GM13977 (cell line): ENCODE measurements around the gene FOXE3.

Experiments
- DNase-seq: peaks from one replicate; pipeline ENCODE4 v3.0.0; 2012; ENCODE audit warnings: low spot score
- in situ Hi-C: fragments of 300-500 bp; cut with MboI; formaldehyde crosslinking; loops from one replicate; pipeline ENCODE4 v1.12.0; 2022; ENCODE audit warnings: low sequenced_read_pairs, low pct_unique_long_range_greater_than_20kb, mixed read lengths, inconsistent platforms; ENCODE audit not compliant: unreplicated experiment
- TF ChIP-seq, protein P1 (sequence below): IDR thresholded peaks from 2 replicates; pipeline ENCODE4 v1.5.1; 2012; ENCODE audit warnings: mild to moderate bottlenecking, control low read depth; ENCODE audit not compliant: insufficient read depth; ENCODE audit errors: extremely low read depth, missing control alignments

The FOXE3 gene

DNA sequence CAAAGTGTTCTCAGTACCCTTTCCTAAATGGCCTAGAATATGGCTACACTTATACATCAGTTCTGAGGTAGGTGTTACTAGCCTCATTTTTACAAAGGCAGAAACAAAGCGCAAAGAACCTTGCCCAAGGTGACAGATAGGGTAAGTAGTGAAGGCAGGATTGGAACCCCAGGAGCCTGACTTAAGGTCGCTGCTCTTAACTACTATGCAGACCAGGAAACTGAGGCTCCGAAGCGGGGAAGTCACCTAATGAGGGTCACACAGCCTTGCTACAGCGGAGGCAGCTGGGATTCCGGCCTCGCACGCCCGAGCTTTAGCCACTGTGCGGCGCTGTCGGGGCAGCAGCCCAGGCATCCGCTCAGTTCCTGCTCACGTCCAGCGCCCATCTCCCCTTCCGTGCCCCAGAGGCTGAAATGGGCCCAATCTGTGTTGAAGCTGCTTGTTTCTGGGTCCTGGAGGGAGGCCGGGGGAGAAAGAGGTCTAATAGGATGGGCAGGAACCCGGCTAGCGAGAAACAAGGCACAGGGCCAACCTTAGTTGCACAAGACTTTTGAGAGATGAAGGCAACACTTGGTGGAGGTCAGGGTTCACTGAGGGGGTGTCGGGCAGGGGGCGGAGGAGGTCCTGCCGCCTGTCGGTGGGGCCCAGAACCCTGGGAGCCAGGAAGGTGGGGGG lies 20.4 kb downstream of the FOXE3 start:
- peak; percentile 90 for DNase-seq
- TF ChIP-seq, protein P1, sequence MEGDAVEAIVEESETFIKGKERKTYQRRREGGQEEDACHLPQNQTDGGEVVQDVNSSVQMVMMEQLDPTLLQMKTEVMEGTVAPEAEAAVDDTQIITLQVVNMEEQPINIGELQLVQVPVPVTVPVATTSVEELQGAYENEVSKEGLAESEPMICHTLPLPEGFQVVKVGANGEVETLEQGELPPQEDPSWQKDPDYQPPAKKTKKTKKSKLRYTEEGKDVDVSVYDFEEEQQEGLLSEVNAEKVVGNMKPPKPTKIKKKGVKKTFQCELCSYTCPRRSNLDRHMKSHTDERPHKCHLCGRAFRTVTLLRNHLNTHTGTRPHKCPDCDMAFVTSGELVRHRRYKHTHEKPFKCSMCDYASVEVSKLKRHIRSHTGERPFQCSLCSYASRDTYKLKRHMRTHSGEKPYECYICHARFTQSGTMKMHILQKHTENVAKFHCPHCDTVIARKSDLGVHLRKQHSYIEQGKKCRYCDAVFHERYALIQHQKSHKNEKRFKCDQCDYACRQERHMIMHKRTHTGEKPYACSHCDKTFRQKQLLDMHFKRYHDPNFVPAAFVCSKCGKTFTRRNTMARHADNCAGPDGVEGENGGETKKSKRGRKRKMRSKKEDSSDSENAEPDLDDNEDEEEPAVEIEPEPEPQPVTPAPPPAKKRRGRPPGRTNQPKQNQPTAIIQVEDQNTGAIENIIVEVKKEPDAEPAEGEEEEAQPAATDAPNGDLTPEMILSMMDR = peak; percentile 98
- in situ Hi-C loops = no loop called here

DNA sequence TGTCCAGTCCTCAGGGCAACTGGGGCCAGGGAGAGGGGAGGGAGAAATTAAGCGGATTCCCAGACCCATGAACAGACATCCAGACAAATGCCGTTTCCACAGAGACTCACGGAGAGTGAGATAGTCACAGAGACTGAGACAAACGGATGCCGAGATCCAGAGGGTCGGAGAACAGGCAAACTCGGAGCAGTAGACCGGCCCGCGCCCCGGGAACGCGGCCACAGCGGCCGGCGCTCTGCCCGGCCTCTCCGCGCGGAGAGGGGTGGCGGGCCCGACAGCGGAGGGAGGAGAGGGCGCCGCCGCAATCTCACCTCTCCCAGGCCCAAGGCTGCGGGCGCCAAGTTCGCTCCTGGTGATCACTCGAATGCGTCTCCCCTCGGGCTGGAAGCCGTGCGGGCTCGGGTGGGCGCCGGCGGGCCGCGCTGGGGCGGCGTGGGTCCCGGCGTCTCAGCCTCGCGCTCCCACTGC lies 20.9 kb downstream of the FOXE3 start:
- in situ Hi-C loops = no loop called here

DNA sequence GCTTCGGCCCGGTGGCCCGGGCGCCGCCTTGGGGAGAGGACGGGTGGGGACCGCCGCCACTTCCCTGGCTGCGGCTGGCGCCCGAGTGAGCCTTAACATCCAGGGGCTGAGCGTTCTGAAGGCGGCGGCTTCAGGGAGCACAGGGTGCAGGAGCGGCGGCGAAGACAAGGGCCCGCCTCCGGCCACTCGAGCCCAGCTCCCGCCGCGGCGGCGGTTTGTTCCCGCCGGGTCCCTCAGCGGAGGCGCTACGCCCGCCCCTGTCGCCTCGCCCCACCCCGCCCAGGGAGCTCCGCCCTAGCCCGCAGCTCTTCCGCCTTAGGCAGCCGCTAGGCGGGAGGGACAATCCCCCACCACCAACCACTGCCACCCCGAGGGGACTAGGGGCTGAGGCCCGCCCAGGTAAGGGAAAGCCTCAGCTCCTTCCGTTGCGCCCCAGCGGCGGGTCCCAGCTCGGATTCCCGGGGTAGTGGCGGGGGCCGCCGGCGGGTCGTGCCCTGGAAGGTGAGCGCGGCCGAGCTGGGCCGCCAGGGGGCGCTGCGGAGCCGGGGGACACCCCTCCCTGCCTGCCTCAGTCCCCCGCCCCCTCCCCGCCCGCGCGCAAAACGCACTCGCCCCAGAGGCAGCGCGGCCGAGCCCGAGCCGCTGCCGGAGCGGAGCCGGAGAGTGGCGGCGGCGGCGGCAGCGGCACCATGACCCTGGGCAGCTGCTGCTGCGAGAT lies 21.5 kb downstream of the FOXE3 start, which contains the start of gene FOXD2:
FOXD2 (plus strand) TSS at position 598 of the 718 bp plus-strand sequence; CDS start at position 690, 92 bp downstream.
- peak; percentile 99 for DNase-seq
- in situ Hi-C loops = no loop called here
- TF ChIP-seq, protein P1 = peak; percentile 80

More for the DNA sequence above, 20.9 kb downstream of the FOXE3 start:
- no peak for DNase-seq
- TF ChIP-seq, protein P1 = peak; percentile 1

DNA sequence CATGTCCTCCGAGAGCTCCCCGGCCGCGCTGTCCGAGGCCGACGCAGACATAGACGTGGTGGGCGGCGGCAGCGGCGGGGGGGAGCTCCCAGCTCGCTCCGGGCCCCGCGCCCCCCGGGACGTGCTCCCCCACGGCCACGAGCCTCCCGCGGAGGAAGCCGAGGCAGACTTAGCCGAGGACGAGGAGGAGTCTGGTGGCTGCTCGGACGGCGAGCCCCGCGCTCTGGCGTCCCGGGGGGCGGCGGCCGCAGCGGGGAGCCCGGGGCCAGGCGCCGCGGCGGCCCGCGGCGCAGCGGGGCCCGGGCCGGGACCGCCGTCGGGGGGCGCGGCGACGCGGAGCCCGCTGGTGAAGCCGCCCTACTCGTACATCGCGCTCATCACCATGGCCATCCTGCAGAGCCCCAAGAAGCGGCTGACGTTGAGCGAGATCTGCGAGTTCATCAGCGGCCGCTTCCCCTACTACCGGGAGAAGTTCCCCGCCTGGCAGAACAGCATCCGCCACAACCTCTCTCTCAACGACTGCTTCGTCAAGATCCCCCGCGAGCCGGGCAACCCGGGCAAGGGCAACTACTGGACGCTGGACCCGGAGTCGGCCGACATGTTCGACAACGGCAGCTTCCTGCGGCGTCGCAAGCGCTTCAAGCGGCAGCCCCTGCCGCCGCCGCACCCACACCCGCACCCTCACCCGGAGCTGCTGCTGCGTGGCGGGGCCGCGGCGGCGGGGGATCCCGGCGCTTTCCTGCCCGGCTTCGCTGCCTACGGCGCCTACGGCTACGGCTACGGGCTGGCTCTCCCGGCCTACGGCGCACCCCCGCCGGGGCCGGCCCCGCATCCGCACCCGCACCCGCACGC lies 22.3 kb downstream of the FOXE3 start:
- TF ChIP-seq, protein P1 = no peak
- in situ Hi-C loops = no loop called here
- no peak for DNase-seq

DNA sequence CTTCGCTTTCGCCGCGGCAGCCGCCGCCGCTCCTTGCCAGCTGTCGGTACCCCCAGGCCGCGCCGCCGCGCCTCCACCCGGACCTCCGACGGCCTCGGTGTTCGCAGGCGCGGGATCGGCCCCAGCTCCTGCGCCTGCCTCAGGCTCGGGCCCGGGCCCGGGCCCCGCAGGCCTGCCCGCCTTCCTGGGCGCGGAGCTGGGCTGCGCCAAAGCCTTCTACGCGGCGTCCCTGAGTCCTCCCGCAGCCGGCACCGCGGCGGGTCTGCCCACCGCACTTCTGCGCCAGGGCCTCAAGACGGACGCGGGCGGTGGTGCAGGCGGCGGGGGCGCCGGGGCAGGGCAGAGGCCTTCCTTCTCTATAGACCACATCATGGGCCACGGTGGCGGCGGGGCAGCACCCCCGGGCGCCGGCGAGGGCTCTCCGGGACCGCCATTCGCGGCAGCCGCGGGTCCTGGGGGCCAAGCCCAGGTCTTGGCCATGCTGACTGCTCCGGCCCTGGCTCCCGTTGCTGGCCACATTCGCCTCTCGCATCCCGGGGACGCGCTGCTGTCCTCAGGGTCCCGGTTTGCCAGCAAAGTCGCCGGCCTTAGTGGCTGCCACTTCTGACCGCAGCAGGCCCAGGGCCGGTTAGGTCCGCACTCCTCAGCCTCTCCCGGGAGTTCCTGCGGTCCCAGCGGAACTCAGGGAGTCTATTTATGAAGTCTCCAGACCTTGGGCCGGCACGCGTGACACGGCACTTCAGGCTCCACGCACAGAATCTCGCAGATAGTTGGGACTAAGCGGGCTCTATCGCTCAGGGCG lies 23.1 kb downstream of the FOXE3 start:
- TF ChIP-seq, protein P1 = no peak
- no peak for DNase-seq
- in situ Hi-C loops = no loop called here
